HepG2 (cell line): Measurements from ENCODE around the gene S100A13. TPM values are rescaled to one million over a fixed set of nuclear protein-coding genes. Genes with fewer than 3 reads are reported as not detected.
A peak's percentile ranks its signal among the peaks of the same experiment; 100 is the strongest.

ENCODE experiments used
- GFI1 ChIP-seq: sonication (generic); formaldehyde crosslinking; IDR thresholded peaks from 2 replicates; pipeline ENCODE4 v1.5.0; 2020; ENCODE audit warnings: missing genetic modification reagents, mild to moderate bottlenecking, borderline replicate concordance
- HCFC1 ChIP-seq: fragments of 150-350 bp; IDR thresholded peaks from 2 replicates; pipeline ENCODE4 v1.6.1; 2014; ENCODE audit warnings: low read depth, low read length
- MAZ ChIP-seq, 2 experiments: sonication (generic) in 1 of 2; formaldehyde crosslinking in 1 of 2; IDR thresholded peaks; 2 replicates each; pipeline versions ENCODE4 v1.5.0 to v1.6.1; 2012 to 2020; ENCODE audit warnings: low read depth in 2 of 2, mild to moderate bottlenecking in 2 of 2, borderline replicate concordance in 1 of 2, improper control_type of control experiment in 1 of 2, low read length in 1 of 2, missing genetic modification reagents in 1 of 2, moderate library complexity in 1 of 2
- SMAD1 ChIP-seq: sonication (generic); formaldehyde crosslinking; IDR thresholded peaks from 2 replicates; pipeline ENCODE4 v1.4.0; 2020; ENCODE audit warnings: missing genetic modification reagents, low read depth, mild to moderate bottlenecking, borderline replicate concordance
- SOX5 ChIP-seq: IDR thresholded peaks from 2 replicates; pipeline ENCODE4 v1.6.1; 2016; ENCODE audit warnings: borderline replicate concordance
- SUZ12 ChIP-seq: fragments of 150-350 bp; IDR thresholded peaks from 2 replicates; pipeline ENCODE4 v1.6.1; 2014; ENCODE audit warnings: low read depth, low read length
- SYNCRIP ChIP-seq: fragments of 200-400 bp; formaldehyde crosslinking; IDR thresholded peaks from 2 replicates; pipeline ENCODE4 v1.6.1; 2018; ENCODE audit warnings: mild to moderate bottlenecking, low read depth, low read length; ENCODE audit not compliant: insufficient read depth
- TCF7L2 ChIP-seq: IDR thresholded peaks from 2 replicates; pipeline ENCODE4 v1.6.1; 2011; ENCODE audit warnings: mild to moderate bottlenecking, low read depth, low read length, moderate library complexity
- ZNF10 ChIP-seq: sonication (generic); formaldehyde crosslinking; IDR thresholded peaks from 2 replicates; pipeline ENCODE4 v1.4.0; 2020; ENCODE audit warnings: mild to moderate bottlenecking, low read depth, missing genetic modification reagents, borderline replicate concordance
- ZNF225 ChIP-seq: sonication (generic); formaldehyde crosslinking; IDR thresholded peaks from 2 replicates; pipeline ENCODE4 v1.4.0; 2020; ENCODE audit warnings: mild to moderate bottlenecking, missing genetic modification reagents
- ZNF331 ChIP-seq: sonication (generic); formaldehyde crosslinking; IDR thresholded peaks from 2 replicates; pipeline ENCODE4 v1.4.0; 2020; ENCODE audit warnings: missing genetic modification reagents
- ZSCAN12 ChIP-seq: sonication (generic); formaldehyde crosslinking; IDR thresholded peaks from 2 replicates; pipeline ENCODE4 v1.9.0; 2021; ENCODE audit warnings: mild to moderate bottlenecking, missing genetic modification reagents
- polyA plus RNA-seq, 8 experiments: library from polyadenylated mRNA; depleted of rRNA in 3 of 8; stranded (reverse) in 7 of 8; unstranded in 1 of 8; fragments of >200 nt; fragmentation: Illumina TruSeq in 4 of 8; extraction: Trizol in 4 of 8; gene quantifications; 2 replicates each; pipeline versions ENCODE4 v1.2.1 to v1.2.3, GENCODE V29; 2011 to 2016; ENCODE audit warnings: low read depth in 4 of 8, missing spikeins in 1 of 8, mixed read lengths in 1 of 8; ENCODE audit not compliant: insufficient read depth in 1 of 8
- total RNA-seq, 5 experiments: library from RNA; depleted of rRNA; stranded (reverse); fragments of >200 nt; fragmentation: Illumina TruSeq; extraction: Trizol; gene quantifications; 2 replicates each; pipeline ENCODE4 v1.2.3, GENCODE V29; 2016; ENCODE audit warnings: low read depth in 1 of 5
- TF ChIP-seq, protein P1 (sequence below): sonication (generic); formaldehyde crosslinking; IDR thresholded peaks from 2 replicates; pipeline ENCODE4 v1.5.1; 2020; ENCODE audit warnings: mild to moderate bottlenecking, missing genetic modification reagents, moderate library complexity
- TF ChIP-seq, protein P2 (sequence below): sonication (generic); formaldehyde crosslinking; IDR thresholded peaks from 2 replicates; pipeline ENCODE4 v1.4.0; 2020; ENCODE audit warnings: missing genetic modification reagents
- TF ChIP-seq, protein P3 (sequence below): sonication (generic); IDR thresholded peaks from 2 replicates; pipeline ENCODE4 v1.6.1; 2016; ENCODE audit warnings: low read depth, borderline replicate concordance

The S100A13 gene
- total and polyA plus RNA-seq, 2 of the 13 experiments (the other 11 are each of a cell fraction or from before 2014, with no cell fraction given) = 89.5 to 172 TPM

DNA sequence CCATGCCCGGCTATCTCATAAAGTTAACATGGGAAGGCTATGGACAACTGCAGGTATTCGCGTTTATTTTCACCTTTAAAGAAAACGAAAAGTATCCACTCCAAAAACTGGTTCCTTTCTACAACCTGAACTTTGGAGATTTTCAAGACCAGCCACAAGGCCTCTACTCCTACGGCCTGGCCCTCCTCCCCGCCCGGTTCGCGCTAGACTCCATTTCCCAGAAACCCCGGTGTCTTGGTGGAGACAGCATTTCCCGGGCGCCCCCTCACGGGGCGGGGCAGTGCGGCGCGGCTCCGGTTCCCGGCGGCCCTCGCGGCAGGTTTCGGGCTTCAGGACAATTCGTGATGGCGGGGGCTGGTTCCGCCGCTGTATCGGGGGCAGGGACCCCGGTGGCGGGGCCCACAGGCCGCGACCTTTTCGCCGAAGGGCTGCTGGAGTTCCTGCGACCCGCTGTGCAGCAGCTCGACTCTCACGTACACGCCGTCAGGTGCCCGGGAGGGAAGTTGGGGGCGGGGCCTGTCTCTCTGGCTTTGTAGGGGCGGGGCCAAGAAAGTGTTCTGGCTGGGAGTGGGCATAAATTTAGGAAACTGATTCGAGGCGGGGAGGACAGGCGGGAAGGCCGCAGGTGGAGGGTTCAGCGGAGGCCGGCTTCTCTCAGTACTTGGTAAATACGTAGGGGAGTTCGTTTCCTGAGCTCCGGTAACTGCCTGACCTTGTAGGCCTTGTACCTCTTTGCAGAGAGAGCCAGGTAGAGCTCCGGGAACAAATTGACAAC lies 31.3 kb upstream of the S100A13 start, which contains the start of gene SNAPIN (continued):
- TF ChIP-seq, protein P1, sequence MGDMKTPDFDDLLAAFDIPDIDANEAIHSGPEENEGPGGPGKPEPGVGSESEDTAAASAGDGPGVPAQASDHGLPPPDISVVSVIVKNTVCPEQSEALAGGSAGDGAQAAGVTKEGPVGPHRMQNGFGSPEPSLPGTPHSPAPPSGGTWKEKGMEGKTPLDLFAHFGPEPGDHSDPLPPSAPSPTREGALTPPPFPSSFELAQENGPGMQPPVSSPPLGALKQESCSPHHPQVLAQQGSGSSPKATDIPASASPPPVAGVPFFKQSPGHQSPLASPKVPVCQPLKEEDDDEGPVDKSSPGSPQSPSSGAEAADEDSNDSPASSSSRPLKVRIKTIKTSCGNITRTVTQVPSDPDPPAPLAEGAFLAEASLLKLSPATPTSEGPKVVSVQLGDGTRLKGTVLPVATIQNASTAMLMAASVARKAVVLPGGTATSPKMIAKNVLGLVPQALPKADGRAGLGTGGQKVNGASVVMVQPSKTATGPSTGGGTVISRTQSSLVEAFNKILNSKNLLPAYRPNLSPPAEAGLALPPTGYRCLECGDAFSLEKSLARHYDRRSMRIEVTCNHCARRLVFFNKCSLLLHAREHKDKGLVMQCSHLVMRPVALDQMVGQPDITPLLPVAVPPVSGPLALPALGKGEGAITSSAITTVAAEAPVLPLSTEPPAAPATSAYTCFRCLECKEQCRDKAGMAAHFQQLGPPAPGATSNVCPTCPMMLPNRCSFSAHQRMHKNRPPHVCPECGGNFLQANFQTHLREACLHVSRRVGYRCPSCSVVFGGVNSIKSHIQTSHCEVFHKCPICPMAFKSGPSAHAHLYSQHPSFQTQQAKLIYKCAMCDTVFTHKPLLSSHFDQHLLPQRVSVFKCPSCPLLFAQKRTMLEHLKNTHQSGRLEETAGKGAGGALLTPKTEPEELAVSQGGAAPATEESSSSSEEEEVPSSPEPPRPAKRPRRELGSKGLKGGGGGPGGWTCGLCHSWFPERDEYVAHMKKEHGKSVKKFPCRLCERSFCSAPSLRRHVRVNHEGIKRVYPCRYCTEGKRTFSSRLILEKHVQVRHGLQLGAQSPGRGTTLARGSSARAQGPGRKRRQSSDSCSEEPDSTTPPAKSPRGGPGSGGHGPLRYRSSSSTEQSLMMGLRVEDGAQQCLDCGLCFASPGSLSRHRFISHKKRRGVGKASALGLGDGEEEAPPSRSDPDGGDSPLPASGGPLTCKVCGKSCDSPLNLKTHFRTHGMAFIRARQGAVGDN = peak; percentile 88
- TF ChIP-seq SMAD1 (CRISPR knock-in tag) = peak; percentile 72; the same call in 1 of the 2 replicates
- peak; percentile 76 for TF ChIP-seq HCFC1
- TF ChIP-seq, protein P2, sequence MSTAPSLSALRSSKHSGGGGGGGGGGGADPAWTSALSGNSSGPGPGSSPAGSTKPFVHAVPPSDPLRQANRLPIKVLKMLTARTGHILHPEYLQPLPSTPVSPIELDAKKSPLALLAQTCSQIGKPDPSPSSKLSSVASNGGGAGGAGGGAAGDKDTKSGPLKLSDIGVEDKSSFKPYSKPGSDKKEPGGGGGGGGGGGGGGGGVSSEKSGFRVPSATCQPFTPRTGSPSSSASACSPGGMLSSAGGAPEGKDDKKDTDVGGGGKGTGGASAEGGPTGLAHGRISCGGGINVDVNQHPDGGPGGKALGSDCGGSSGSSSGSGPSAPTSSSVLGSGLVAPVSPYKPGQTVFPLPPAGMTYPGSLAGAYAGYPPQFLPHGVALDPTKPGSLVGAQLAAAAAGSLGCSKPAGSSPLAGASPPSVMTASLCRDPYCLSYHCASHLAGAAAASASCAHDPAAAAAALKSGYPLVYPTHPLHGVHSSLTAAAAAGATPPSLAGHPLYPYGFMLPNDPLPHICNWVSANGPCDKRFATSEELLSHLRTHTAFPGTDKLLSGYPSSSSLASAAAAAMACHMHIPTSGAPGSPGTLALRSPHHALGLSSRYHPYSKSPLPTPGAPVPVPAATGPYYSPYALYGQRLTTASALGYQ (CRISPR knock-in tag) = peak; percentile 48; the same call in 1 of the 2 replicates
- TF ChIP-seq ZSCAN12 = 0 out of 2 replicates have a peak, but pooled peaks have one; percentile 42
- TF ChIP-seq, protein P3, sequence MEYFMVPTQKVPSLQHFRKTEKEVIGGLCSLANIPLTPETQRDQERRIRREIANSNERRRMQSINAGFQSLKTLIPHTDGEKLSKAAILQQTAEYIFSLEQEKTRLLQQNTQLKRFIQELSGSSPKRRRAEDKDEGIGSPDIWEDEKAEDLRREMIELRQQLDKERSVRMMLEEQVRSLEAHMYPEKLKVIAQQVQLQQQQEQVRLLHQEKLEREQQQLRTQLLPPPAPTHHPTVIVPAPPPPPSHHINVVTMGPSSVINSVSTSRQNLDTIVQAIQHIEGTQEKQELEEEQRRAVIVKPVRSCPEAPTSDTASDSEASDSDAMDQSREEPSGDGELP = 0 out of 2 replicates have a peak, but pooled peaks have one; percentile 16
- no peak for TF ChIP-seq SYNCRIP
- peak; percentile 84; the same call in 1 of the 2 replicates for TF ChIP-seq MAZ (IDR thresholded peaks at IDR 0.05; ENCODE audit: borderline replicate concordance, low read depth, low read length)
- no peak for TF ChIP-seq MAZ (CRISPR knock-in tag; IDR thresholded peaks at IDR 0.05; ENCODE audit: low read depth)
- TF ChIP-seq SOX5 (CRISPR knock-in tag) = peak; percentile 26; the same call in 1 of the 2 replicates
- TF ChIP-seq ZNF10 = no peak
- peak; percentile 52 for TF ChIP-seq SUZ12
- 0 out of 2 replicates have a peak, but pooled peaks have one; percentile 40 for TF ChIP-seq ZNF225 (CRISPR knock-in tag)
- peak; percentile 29; the same call in 1 of the 2 replicates for TF ChIP-seq ZNF331 (CRISPR knock-in tag)
- no peak for TF ChIP-seq TCF7L2
- TF ChIP-seq GFI1 (CRISPR knock-in tag) = peak; percentile 69; the same call in 1 of the 2 replicates
